GM06990 (cell line): ENCODE data around the gene RASSF1.

Experiments used
- DNase-seq: peaks from one replicate; pipeline ENCODE4 v3.0.0-alpha.2; 2011; ENCODE audit not compliant: insufficient read length; ENCODE audit errors: extremely low read depth
- H3K27me3 ChIP-seq: replicated peaks from 2 replicates; pipeline ENCODE4 v1.6.0; 2011; ENCODE audit warnings: low read length; ENCODE audit not compliant: control insufficient read depth, insufficient read depth
- H3K36me3 ChIP-seq: 2 replicates; pipeline ENCODE4 v1.5.1; 2011; ENCODE audit warnings: low read length; ENCODE audit not compliant: control insufficient read depth, insufficient read depth
- H3K4me3 ChIP-seq: replicated peaks from 2 replicates; pipeline ENCODE4 v1.5.1; 2011; ENCODE audit warnings: low read depth, mild to moderate bottlenecking, control low read depth, low read length
- TF ChIP-seq, protein P1 (sequence below): IDR thresholded peaks from 2 replicates; pipeline ENCODE4 v1.5.1; 2011; ENCODE audit warnings: low read length, control low read depth, mild to moderate bottlenecking, inconsistent platforms; ENCODE audit not compliant: insufficient read depth, poor library complexity, severe bottlenecking

The RASSF1 gene, protein sequence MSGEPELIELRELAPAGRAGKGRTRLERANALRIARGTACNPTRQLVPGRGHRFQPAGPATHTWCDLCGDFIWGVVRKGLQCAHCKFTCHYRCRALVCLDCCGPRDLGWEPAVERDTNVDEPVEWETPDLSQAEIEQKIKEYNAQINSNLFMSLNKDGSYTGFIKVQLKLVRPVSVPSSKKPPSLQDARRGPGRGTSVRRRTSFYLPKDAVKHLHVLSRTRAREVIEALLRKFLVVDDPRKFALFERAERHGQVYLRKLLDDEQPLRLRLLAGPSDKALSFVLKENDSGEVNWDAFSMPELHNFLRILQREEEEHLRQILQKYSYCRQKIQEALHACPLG

DNA sequence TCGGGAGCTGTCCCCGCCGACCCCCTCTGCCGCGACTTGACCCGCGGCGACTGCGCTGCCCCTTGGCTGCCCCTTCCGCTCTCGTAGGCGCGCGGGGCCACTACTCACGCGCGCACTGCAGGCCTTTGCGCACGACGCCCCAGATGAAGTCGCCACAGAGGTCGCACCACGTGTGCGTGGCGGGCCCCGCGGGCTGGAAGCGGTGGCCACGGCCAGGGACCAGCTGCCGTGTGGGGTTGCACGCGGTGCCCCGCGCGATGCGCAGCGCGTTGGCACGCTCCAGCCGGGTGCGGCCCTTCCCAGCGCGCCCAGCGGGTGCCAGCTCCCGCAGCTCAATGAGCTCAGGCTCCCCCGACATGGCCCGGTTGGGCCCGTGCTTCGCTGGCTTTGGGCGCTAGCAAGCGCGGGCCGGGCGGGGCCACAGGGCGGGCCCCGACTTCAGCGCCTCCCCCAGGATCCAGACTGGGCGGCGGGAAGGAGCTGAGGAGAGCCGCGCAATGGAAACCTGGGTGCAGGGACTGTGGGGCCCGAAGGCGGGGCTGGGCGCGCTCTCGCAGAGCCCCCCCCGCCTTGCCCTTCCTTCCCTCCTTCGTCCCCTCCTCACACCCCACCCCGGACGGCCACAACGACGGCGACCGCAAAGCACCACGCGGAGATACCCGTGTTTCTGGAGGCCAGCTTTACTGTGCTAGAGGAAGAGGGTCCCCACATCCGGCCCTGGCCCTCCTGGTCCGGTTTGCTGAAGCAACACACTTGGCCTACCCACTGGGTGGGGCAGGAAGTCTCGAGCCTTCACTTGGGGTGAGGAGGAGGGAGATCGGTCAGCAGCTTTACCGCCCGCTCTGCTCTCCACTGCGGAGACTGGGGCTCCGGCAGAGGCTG is at the start of gene RASSF1:
Gene RASSF1, minus strand, starts transcription at position 389 of the 882 bp plus-strand sequence. Its CDS starts 31 bp downstream, at position 358.
- TF ChIP-seq, protein P1, sequence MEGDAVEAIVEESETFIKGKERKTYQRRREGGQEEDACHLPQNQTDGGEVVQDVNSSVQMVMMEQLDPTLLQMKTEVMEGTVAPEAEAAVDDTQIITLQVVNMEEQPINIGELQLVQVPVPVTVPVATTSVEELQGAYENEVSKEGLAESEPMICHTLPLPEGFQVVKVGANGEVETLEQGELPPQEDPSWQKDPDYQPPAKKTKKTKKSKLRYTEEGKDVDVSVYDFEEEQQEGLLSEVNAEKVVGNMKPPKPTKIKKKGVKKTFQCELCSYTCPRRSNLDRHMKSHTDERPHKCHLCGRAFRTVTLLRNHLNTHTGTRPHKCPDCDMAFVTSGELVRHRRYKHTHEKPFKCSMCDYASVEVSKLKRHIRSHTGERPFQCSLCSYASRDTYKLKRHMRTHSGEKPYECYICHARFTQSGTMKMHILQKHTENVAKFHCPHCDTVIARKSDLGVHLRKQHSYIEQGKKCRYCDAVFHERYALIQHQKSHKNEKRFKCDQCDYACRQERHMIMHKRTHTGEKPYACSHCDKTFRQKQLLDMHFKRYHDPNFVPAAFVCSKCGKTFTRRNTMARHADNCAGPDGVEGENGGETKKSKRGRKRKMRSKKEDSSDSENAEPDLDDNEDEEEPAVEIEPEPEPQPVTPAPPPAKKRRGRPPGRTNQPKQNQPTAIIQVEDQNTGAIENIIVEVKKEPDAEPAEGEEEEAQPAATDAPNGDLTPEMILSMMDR: no peak
- no peaks in the 10 kb centered on the region for H3K27me3 ChIP-seq
- no peaks in the 10 kb centered on the region for H3K36me3 ChIP-seq
- DNase-seq: peak; percentile 86
- H3K4me3 ChIP-seq: peak within 1 kb of the TSS; percentile 93

DNA sequence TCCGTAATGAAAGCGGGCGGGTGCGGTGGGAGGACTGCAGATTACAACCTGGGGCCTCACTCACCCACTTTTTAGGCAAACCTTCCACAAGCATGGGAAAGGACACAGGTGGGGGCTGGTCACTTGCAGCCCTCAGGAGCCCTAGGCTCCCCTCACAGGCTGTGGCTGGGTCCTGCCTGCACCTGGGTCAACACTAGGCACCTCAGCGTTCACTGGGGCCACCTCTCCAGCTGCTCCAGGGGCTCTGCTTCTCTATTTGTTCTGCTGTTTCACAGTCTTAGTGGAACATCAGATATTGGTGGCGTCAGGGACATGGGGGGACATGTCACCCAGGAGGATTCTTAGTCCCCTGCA is 48.8 kb upstream of the RASSF1 start:
- peaks cover 7% of the 10 kb centered on the region for H3K27me3 ChIP-seq
- TF ChIP-seq, protein P1: no peak
- H3K4me3 ChIP-seq: no peak overlapping the region
- H3K36me3 ChIP-seq: no peaks in the 10 kb centered on the region
- DNase-seq: no peak

DNA sequence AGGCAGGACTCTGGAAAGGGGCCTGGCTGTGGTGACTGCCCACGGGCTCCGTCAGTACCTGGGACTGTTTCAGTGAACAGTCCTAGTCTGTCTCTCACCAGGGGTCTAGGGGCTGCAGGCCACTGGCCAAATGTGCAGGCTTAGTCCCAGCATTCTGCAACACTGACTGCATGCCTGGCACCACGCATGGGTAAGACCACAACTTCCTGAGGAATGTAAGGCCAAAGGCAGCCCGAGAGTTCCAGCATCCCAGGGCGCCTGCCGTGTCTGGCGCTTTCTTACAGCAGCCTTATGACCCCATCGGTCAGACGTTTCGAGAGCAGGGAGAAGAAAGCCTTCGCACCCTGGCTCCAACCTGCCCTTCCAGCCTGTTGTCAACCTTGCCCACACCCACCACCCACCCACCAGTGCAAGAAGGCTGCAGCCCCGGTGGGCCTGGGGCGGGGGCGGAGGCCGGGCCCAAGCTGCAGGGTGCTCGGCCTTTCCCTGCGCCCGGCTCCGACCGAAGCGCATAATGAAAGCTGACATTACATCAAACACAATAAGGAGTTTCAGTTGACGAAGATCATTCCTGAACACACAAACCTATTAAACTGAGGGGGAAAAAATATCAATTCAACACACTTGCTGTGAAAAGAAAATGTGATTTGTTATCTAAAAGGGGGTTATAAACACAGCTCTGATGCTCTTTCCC is 48.2 kb upstream of the RASSF1 start:
- H3K4me3 ChIP-seq: no peak overlapping the region
- H3K27me3 ChIP-seq: peaks cover 7% of the 10 kb centered on the region
- TF ChIP-seq, protein P1: no peak
- no peak for DNase-seq
- H3K36me3 ChIP-seq: no peaks in the 10 kb centered on the region

DNA sequence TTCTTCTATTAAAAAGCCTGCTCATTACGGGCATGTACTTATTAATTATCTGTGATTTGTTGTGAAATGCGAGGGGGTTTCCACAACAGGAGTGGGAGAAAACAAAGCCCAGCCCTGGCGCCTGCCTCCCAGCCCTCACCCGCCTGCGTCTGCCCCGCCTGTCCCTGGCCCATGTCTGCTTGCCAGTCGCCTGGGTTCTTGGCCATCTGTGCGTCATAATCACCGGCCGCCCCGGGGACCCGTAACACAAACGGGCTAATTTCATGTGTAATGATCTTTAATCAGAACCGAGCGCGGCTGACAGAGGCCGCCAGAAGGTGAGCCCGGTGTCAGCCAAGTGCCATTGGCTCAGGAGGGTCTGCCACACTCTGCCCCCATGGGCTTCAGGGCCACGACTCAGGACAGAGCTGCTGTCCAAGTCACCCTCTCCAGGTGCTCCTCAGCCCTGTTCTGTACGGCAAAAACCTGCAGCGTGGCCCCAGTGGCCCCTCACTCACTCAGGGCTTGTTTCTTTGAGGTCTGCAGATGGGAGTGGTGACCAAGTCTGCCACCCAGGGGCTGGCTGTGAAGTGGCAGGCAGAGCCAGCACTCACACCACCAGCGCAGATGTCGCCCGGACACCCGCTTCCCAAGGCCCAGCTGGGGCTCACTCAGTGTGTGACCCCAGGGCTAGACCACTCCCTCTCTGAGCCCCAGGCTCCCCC is 47.5 kb upstream of the RASSF1 start:
- no peak for DNase-seq
- TF ChIP-seq, protein P1: peak; percentile 58
- Histone ChIP-seq H3K4me3 (no peak overlapping the region), H3K36me3 (no peaks in the 10 kb centered on the region), H3K27me3 (peaks cover 7% of the 10 kb centered on the region)

DNA sequence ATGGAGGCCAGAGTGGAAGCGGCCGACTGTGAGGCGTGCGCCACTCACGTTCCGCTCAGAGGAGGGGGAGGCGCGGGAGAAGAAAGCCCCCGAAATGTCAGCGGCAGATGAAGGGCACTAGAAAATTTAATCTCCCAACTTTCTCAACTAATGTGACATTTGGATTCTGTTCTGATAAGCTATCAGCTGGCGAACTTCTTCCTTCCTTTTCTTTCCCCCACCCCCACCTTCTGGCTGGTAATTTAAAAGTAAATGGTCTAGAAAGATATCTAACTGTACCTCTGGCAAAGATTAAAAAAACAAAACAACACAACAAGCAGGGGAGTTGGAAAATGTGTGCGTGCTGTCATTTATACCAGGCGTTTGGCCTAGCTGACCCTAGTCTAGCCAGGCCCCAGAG is 45.1 kb upstream of the RASSF1 start:
- no peak for DNase-seq
- Histone ChIP-seq H3K27me3 (peaks cover 7% of the 10 kb centered on the region), H3K36me3 (no peaks in the 10 kb centered on the region), H3K4me3 (no peak overlapping the region)
- TF ChIP-seq, protein P1: no peak
